GM19023 (cell line): ENCODE data around the gene MLH1.
"Not testable (repeated sequence)": the region's sequence is repeated elsewhere in the genome, so short reads cannot be mapped to it uniquely, and the experiment has no call there.

Experiments
- ATAC-seq: cut with Tn5 transposase; IDR thresholded peaks from one replicate; pipeline ENCODE4 v1.9.1; 2021; ENCODE audit warnings: mild to moderate bottlenecking, moderate library complexity; ENCODE audit not compliant: unreplicated experiment

Gene MLH1

DNA sequence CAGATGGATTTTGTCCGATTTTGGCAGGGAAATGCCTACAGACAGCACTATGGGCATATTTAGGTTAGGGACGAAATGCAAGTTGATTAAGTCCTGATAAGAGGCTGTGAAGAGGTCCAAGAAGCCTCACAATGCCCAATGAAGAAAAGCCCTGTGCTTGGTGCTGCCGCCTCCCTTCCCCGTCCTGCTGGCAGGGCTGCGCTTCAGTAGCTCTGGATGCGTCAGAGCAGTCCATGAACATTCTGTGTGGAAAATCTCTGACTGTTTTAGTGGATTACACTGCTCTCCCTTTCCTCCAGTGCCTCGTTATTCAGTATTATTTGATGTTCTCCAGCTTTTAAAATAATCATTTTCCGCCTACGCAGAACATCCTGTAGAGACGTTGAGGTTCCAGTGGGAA lies 39.6 kb downstream of the MLH1 start:
- ATAC-seq = no peak

- no peak for ATAC-seq
Observed at GRCh38 chr3:37037352-37037751, 44.0 kb downstream of the MLH1 start.

- ATAC-seq = no peak
Observed at GRCh38 chr3:37039161-37039846, 46.0 kb downstream of the MLH1 start.

DNA sequence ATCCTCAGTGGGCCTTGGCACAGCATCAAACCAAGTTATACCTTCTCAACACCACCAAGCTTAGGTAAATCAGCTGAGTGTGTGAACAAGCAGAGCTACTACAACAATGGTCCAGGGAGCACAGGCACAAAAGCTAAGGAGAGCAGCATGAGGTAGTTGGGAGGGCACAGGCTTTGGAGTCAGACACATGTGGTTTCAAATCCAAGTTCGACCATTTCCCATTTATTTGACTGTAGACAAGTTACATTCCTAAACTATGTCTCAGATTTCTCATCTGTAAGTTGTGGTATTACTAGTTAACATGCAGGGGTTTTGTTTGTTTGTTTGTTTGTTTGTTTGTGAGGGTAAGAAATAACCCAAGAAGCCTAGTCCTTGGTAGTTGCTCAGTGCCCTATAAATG lies 46.9 kb downstream of the MLH1 start:
- ATAC-seq = no peak

DNA sequence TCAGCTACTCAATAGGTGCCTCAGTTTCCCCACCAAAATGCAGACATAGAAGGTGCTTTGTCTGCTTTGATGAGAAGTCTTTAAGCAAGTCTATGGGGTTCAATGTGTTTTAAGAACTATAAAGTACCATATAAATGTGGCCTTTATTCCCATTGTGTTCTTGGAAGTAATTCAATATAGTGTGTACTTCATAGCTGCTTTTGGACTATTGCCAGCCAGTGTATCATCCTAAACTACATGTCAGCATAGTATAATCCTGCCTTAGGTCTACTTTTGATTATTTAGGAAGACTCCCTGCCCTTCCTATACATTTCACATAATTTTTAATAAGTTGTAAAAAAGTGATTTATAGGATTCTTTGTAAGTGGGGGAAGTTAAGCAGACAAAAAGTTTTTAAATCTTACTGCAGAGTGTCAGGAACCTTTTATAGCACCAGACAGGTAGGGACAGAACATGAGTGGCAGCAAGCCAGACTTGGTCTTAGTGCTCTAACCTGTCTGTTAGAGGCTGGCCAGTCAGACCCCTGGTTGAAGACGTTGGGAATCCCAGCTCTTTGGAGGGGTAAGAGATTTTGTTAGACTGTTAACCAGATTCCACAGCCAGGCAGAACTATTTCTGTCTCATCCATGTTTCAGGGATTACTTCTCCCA lies 48.4 kb downstream of the MLH1 start:
- ATAC-seq = no peak

GRCh38 chr3:37042712-37043111 lies 49.4 kb downstream of the MLH1 start:
- not testable (repeated sequence) for ATAC-seq

DNA sequence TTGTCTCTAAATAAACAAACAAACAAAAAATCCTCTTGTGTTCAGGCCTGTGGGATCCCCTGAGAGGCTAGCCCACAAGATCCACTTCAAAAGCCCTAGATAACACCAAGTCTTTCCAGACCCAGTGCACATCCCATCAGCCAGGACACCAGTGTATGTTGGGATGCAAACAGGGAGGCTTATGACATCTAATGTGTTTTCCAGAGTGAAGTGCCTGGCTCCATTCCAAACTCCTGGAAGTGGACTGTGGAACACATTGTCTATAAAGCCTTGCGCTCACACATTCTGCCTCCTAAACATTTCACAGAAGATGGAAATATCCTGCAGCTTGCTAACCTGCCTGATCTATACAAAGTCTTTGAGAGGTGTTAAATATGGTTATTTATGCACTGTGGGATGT lies 57.0 kb downstream of the MLH1 start:
- ATAC-seq = no peak

DNA sequence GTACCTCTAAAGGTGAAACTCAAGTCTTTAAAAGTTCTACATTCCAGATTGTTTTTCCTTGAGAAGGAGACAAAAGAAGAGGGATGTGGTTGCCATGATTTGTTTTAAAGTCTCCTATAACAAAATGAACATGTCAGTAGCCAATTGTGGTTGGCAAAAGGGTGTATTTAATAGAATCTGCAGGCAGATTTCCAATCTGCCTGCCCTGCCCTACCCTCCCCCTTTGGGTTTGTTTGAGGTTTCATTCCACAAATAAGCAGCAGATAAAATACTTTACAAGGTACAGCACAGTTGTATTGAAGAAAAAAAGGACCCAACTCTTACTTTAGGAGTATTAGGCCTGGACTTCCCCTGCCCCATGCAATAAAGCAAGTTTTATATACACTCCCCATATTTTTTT lies 59.5 kb downstream of the MLH1 start:
- ATAC-seq = no peak

GRCh38 chr3:37053337-37053736 lies 60.0 kb downstream of the MLH1 start:
- no peak for ATAC-seq

DNA sequence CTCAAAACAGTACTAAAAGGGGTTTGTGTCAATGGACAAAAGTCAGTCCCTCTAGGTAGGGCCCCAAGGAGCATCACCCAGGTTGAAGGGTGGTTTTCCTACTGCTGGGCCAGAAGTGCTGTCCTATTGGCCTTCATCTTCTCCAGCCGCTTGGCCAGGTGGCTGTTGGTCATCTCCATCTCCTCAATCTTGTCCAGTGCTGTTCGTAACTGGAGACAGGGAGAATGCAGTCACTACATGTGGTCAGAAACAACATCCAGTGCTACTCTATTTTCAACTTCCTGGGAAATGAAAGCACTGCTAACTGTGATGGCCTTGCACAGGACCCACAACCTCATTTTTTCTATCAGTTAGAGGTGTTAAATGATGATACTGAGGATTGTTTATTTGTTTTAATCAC lies 60.4 kb downstream of the MLH1 start:
- no peak for ATAC-seq

DNA sequence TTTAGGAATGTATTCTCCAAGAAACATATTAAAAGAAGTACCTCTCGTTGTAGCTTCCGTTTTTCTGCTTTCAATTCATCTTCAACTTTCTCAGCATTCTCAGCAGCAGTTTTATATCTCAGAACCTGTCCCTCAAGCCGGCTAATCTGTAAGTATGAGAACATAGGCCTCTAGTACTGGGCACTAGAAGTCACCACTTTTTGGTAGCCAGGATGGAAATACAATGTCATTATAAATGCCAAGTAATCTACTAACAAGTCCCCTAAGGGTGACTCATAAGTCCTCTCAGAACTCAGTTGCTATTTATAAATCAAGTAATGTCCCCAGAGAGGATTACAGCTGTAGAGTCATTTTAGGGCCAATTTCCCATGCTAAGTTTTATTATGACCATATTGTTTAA lies 61.1 kb downstream of the MLH1 start:
- peak; percentile 50 for ATAC-seq

GRCh38 chr3:37055077-37055476 lies 61.8 kb downstream of the MLH1 start:
- ATAC-seq = not testable (repeated sequence)

DNA sequence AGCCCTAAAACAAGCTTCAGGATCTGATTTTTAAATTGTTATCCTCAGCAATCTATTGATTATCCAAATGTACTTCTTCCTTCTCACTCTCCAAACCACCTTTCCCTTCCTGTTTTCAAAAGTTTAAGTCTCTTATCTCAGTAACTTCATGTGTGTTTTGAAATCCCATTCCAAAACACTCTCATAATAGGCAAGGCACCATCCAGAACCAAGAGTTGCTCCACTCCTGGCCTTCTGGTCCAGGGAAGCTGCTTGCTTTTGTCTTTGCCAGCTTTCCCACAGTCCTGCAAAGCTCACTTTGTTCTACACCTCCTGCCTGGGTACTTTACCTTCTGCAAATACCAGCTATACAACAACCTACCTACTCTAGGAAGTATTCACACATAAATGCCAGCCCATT lies 63.5 kb downstream of the MLH1 start:
- no peak for ATAC-seq

DNA sequence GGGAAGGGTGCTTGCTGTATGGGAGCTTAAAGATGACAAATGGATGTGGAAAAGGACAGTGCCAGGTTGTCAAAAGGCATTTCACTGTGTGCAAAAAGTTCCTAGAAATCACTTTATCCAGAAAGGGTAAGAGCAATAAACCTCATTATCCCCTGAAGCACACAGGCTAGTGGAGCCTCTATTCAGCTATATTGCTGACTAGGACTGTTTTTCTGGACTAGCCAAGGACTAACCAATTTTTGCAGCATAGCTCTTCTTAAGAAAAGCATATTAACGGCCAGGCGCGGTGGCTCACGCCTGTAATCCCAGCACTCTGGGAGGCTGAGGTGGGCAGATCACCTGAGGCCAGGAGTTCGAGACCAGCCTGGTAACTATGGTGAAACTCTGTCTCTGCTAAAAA lies 64.8 kb downstream of the MLH1 start:
- ATAC-seq = no peak

DNA sequence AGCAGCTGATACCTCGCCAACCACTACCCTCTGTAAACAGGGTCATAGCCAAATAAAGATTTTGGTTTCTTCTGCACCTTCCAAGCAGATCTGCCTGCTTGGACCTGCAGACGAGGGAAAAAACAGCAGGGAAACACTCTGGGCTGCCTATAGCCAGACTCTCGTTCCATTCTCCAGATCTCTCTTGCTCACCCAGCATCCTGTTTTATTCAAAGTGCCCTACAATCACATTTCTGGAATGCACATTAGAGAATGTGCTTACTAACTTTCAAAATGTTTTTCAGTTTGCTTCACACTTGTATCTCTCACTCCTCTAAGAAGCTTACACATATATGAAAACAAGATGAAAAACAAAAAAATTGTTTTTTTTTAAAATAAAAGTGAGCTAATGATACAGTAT lies 71.4 kb downstream of the MLH1 start:
- ATAC-seq = no peak

DNA sequence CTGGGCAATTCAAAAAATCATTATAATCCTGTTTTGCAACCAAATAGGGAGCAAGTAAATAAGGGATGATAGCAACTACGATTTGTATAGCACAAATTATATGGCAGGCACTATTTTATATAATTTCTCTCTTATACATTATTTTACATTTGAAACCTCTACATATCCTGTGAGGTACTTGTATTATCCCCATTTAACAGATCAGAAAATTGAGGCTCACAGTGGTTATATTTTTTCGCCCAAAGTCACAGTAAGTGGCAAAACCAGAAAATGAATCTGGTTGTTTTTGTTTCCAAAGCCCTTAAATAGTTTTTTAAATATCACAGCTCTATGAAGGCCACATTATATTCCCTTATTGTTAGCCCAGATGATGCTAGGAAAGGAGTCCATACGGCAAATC lies 74.3 kb downstream of the MLH1 start:
- no peak for ATAC-seq

DNA sequence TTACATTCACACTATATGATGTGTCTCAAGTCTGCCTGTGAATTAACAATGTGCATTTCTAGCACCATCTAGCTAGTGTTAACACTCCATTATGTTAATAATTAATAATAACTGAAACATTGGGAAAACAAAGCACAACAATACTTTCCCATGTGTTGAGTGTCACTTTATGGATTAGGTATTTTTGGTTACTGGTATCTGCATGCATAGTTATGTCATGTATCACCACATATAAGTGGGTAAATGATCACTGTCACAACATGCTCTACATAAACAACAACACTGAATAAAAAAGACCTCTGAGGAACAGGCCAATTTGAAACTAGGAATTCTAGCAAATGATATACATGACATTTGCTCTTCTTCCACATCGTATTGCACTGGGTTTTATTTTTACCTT lies 74.7 kb downstream of the MLH1 start:
- no peak for ATAC-seq

GRCh38 chr3:37071921-37072320 lies 78.6 kb downstream of the MLH1 start:
- no peak for ATAC-seq

DNA sequence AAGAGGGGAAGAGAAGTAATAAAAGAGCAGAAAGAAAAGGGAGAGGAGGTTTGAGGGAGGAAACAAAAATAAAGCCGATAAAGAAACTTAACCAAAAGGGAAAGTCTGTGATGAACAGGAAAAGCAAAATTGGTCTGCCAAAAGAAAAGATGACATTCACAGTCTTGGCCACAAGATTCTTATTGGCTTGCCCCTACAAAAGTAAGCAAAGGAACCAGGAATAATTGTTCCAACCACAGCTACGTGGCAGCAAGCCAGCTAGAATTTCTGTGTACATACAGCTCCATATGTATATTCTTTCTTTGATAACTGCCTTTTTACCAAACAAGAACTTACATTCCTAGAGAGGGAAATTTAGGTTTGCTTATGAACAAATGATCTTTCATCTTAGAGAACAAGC lies 79.6 kb downstream of the MLH1 start:
- no peak for ATAC-seq

DNA sequence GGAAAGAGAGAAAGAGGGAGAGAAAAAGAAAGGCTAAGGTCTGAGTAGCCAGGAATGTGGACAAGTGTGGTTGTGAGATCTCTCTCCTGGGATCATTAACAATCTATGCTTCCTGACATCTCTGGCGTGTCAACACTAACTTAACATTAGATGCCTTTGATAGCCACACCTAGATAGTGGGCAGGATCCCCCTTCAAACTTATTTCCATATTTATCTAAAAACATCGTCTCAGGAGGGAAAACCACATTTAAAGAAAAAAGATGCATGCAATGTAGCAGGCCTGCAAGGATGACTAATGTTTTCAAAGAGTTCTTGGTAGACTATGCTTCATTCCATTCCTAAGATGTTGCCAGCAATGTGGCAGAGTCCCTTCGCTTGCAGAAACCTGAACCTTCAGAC lies 80.9 kb downstream of the MLH1 start:
- no peak for ATAC-seq

- ATAC-seq = no peak
Observed at GRCh38 chr3:37075955-37076354, 82.6 kb downstream of the MLH1 start.

GRCh38 chr3:37082317-37082716 lies 89.0 kb downstream of the MLH1 start:
- ATAC-seq = no peak

DNA sequence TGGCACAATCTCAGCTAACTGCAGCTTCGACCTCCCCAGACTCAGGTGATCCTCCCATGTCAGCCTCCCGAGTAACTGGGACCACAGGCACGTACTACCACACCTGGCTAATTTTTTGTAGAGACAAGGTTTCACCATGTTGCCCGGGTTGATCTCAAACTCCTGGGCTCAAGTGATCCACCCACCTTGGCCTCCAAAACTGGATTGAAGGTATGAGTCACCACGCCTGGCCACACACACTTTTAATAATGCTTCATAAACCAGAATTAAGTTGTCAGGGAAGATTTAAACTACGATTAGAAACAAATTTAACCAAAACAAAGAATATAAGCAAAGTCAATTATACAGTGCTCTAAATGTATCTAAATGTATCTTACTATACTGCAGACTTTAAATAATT lies 93.6 kb downstream of the MLH1 start:
- ATAC-seq = no peak
